BE2C (cell line): ENCODE measurements around the gene CFAP46.
"Not testable (repeated sequence)": the region's sequence is repeated elsewhere in the genome, so short reads cannot be mapped to it uniquely, and the experiment has no call there.

Experiments used
- DNase-seq: peaks from one replicate; pipeline ENCODE4 v3.0.0-alpha.2; 2020
- H3K27me3 ChIP-seq: fragments of 250-450 bp; sonication (Bioruptor Pico); 2 replicates; pipeline ENCODE4 v1.5.1; 2020; ENCODE audit warnings: mild to moderate bottlenecking
- H3K36me3 ChIP-seq: fragments of 250-450 bp; sonication (Bioruptor Pico); 2 replicates; pipeline ENCODE4 v1.5.1; 2020; ENCODE audit warnings: mild to moderate bottlenecking
- H3K4me1 ChIP-seq: fragments of 250-450 bp; sonication (Bioruptor Pico); 2 replicates; pipeline ENCODE4 v1.5.1; 2020
- H3K4me3 ChIP-seq: 2 replicates; pipeline ENCODE4 v1.5.1; 2011; ENCODE audit warnings: low read depth, low read length
- H3K9me3 ChIP-seq: fragments of 250-450 bp; sonication (Bioruptor Pico); 2 replicates; pipeline ENCODE4 v1.5.1; 2020
- TF ChIP-seq, protein P1 (sequence below): IDR thresholded peaks from 2 replicates; pipeline ENCODE4 v1.5.1; 2012; ENCODE audit warnings: mild to moderate bottlenecking, low read depth, low read length

The CFAP46 gene

DNA sequence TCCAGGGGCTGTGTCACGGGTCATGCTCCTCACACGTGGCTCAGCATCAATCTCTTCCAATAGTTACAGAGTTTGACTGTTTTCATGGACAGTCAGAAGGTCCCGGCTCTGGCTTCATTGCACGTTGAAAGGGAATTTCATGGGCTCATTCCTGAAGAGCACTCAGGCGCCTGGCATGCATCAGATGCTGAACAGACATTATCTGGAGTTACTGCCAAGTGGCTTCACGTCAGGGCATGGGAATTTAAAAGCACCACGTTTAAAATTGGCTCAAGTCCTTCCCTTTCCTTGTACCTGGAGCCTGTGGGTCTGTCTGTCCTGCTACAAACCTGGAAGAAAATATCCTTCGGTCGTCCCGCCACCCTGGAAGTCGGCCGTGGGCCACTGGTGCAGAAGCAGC, 50.4 kb downstream of the CFAP46 start:
- Histone ChIP-seq H3K36me3 (no peaks in the 10 kb centered on the region), H3K4me3 (no peak overlapping the region), H3K9me3 (no peaks in the 10 kb centered on the region), H3K4me1 (no peaks in the 10 kb centered on the region), H3K27me3 (peaks cover 15% of the 10 kb centered on the region)
- TF ChIP-seq, protein P1, sequence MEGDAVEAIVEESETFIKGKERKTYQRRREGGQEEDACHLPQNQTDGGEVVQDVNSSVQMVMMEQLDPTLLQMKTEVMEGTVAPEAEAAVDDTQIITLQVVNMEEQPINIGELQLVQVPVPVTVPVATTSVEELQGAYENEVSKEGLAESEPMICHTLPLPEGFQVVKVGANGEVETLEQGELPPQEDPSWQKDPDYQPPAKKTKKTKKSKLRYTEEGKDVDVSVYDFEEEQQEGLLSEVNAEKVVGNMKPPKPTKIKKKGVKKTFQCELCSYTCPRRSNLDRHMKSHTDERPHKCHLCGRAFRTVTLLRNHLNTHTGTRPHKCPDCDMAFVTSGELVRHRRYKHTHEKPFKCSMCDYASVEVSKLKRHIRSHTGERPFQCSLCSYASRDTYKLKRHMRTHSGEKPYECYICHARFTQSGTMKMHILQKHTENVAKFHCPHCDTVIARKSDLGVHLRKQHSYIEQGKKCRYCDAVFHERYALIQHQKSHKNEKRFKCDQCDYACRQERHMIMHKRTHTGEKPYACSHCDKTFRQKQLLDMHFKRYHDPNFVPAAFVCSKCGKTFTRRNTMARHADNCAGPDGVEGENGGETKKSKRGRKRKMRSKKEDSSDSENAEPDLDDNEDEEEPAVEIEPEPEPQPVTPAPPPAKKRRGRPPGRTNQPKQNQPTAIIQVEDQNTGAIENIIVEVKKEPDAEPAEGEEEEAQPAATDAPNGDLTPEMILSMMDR: no peak
- DNase-seq: no peak

DNA sequence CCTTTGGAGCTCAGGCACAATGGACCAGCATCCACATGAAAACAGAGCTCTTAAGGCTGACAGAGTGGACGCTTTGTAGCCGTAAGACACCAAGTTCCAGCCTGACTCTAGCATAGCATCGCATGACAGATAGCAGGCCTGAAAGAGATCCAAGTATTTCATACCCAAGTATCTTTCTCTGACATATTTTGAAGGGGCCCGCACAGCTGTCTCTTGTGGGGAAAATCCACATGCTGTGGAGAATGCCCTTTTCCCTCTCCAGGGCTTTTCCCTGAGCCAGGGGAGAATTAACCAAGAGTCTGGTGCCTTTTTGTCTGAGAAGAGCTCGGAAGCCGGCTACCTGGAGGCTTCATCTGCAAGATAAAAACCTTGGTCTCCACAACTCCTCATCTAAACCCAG, 51.0 kb downstream of the CFAP46 start:
- Histone ChIP-seq H3K9me3 (no peaks in the 10 kb centered on the region), H3K4me1 (no peaks in the 10 kb centered on the region), H3K36me3 (no peaks in the 10 kb centered on the region), H3K27me3 (peaks cover 18% of the 10 kb centered on the region), H3K4me3 (no peak overlapping the region)
- TF ChIP-seq, protein P1: no peak
- DNase-seq: no peak

DNA sequence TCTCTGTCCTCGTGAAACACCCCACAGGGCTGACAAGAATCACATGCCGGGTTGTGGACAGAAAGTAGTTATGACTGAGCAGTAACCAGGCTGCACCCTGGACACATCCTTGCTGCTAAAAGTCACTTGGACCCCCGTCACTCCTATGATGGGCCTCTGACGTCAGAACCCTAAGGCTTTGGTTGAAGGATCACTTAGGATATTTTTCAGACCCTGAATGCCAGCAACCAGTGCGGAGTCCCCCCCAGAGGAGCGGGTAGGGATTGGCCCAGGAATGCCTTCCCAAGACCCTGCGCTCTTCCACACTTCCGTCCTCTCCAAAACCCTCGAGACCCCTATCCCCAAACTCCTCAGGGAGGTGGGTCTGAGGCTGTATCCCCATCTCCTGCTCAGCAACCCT, 52.1 kb downstream of the CFAP46 start:
- Histone ChIP-seq H3K36me3 (no peaks in the 10 kb centered on the region), H3K27me3 (peaks cover 21% of the 10 kb centered on the region), H3K4me3 (no peak overlapping the region), H3K4me1 (no peaks in the 10 kb centered on the region), H3K9me3 (no peaks in the 10 kb centered on the region)
- TF ChIP-seq, protein P1: no peak
- DNase-seq: no peak

DNA sequence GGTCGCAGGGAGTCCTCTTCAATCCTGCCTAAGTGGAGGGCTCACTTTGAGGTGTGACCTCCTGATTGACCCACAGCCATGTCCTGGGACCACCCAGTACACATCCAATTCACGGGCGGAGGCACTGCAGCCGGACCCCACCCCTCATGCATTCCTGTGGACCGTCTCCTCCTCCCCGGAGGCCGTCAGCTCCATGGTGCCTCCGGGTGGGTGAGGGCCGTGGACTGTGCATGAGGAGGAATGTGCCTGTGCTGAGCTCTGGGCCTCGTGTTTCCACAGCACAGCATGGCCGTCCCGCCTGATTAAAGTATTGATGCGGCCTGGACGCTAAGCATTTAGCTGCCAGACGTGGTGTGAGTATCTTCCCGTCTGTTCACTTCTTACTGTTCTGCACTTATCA, 52.8 kb downstream of the CFAP46 start:
- Histone ChIP-seq H3K36me3 (no peaks in the 10 kb centered on the region), H3K9me3 (no peaks in the 10 kb centered on the region), H3K4me1 (no peaks in the 10 kb centered on the region), H3K4me3 (no peak overlapping the region), H3K27me3 (peaks cover 21% of the 10 kb centered on the region)
- DNase-seq: no peak
- TF ChIP-seq, protein P1: no peak

DNA sequence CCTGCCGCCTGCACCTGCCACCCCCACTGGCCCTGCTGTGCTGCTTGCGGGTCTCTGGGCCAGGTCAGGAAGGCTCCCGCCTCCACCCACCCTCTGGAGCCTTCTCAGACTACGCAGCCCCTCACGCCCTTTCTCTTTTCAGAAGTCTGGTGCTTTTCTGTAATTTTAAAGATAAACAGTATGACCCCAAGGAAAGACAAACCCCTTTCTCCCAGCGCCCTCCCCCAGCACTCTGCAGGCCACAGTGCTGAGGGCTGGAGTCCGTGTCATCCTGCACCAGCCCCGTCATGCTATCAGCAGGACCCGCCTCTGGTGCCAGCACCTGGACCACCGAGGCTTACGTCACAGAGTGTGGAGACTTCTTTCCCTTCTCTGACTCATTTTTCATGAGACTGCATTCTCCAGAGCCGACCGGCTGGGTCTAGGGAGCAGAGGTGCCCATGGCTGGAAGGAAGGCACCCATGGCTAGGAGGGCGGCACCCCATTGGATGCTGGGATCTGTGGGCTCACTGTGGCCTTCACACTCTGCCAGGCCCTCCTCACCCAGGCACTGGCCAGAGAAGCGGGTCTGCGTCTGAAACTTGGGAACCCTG, 53.4 kb downstream of the CFAP46 start:
- Histone ChIP-seq H3K27me3 (peaks cover 23% of the 10 kb centered on the region), H3K9me3 (no peaks in the 10 kb centered on the region), H3K4me3 (no peak overlapping the region), H3K4me1 (no peaks in the 10 kb centered on the region), H3K36me3 (no peaks in the 10 kb centered on the region)
- TF ChIP-seq, protein P1: no peak
- DNase-seq: no peak

DNA sequence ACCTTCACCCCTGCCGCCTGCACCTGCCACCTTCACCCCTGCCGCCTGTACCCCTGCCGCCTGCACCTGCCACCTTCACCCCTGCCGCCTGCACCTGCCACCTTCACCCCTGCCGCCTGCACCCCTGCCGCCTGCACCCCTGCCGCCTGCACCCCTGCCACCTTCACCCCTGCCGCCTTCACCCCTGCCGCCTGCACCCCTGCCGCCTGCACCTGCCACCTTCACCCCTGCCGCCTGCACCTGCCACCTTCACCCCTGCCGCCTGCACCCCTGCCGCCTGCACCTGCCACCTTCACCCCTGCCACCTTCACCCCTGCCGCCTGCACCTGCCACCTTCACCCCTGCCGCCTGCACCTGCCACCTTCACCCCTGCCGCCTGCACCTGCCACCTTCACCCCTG, 53.9 kb downstream of the CFAP46 start:
- peaks cover 28% of the 10 kb centered on the region for H3K27me3 ChIP-seq
- not testable (repeated sequence) for H3K4me3 ChIP-seq, H3K4me1 ChIP-seq, H3K9me3 ChIP-seq, DNase-seq, H3K36me3 ChIP-seq
